Peyer's patch (tissue), 4 donors: ENCODE results near the gene COL4A5.

Experiments
- POLR2A ChIP-seq, 2 donors: fragments of 450-650 bp; IDR thresholded peaks; one replicate each; pipeline ENCODE4 v1.5.1; 2017; ENCODE audit warnings: antibody characterized with exemption in 2 of 2, mild to moderate bottlenecking in 2 of 2, moderate library complexity in 2 of 2
- TF ChIP-seq, protein P1 (sequence below), 6 experiments: fragments of 450-650 bp in 4 of 6; fragments of 200-600 bp in 2 of 6; sonication (generic) in 1 of 6; IDR thresholded peaks; one replicate each; pipeline ENCODE4 v1.5.1; 2017 to 2019; ENCODE audit warnings: antibody characterized with exemption in 6 of 6, mild to moderate bottlenecking in 3 of 6, moderate library complexity in 1 of 6

DNA sequence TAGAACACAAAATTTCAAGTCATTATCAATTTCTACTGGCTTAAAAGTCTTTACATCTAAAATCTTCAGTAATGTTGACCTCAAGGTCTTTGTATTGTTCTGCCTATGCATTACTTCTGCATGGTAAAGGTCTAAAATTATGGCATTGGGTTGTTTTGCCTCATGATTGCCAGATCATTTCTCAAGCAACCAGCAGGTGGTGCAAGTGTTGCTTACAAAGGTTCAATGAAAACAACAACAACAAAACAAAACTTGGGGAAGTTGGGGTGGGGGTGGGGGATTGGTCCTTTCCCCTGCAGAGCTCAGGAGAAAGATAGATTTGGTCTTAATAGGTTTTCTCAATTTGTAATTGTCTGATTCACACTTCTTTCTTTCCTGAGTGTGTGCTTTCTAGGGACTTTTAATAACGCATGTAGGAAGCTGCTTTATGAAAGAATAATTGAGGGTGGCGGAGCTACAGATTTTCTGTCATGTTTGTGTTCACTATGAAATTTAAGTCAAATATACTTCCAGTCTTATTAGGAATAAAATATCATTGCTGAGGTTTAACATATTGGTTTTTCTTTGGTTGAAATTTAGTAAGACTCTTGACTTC is 145.1 kb downstream of the COL4A5 start:
- TF ChIP-seq, protein P1, sequence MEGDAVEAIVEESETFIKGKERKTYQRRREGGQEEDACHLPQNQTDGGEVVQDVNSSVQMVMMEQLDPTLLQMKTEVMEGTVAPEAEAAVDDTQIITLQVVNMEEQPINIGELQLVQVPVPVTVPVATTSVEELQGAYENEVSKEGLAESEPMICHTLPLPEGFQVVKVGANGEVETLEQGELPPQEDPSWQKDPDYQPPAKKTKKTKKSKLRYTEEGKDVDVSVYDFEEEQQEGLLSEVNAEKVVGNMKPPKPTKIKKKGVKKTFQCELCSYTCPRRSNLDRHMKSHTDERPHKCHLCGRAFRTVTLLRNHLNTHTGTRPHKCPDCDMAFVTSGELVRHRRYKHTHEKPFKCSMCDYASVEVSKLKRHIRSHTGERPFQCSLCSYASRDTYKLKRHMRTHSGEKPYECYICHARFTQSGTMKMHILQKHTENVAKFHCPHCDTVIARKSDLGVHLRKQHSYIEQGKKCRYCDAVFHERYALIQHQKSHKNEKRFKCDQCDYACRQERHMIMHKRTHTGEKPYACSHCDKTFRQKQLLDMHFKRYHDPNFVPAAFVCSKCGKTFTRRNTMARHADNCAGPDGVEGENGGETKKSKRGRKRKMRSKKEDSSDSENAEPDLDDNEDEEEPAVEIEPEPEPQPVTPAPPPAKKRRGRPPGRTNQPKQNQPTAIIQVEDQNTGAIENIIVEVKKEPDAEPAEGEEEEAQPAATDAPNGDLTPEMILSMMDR (IDR thresholded peaks at IDR 0.05): no peak
- TF ChIP-seq POLR2A (IDR thresholded peaks at IDR 0.05): no peak
